MV-4-11 (cell line): Measurements from ENCODE around the gene GOLGA6C.
"Not testable (repeated sequence)": the region's sequence is repeated elsewhere in the genome, so short reads cannot be mapped to it uniquely, and the experiment has no call there.

Experiments used
- DNase-seq: peaks from one replicate; lab custom pipeline; 2025; lab: John Stamatoyannopoulos, UW

The GOLGA6C gene

GRCh38 chr15:75319231-75319897 lies 61.2 kb downstream of the GOLGA6C start:
- not testable (repeated sequence) for DNase-seq
